HEK293 (cell line): ENCODE measurements around the gene PPFIA1.

ENCODE experiments used
- CTCF ChIA-PET: fragments of 350-600 bp; formaldehyde crosslinking; extraction: SDS; loops from one replicate; lab custom pipeline; 2021; ENCODE audit warnings: antibody characterized with exemption; lab: Yijun Ruan, JAX
- POLR2A ChIA-PET: fragments of 300-600 bp; formaldehyde crosslinking; extraction: SDS; loops from one replicate; lab custom pipeline; 2020; ENCODE audit warnings: antibody characterized with exemption, inconsistent platforms; lab: Yijun Ruan, JAX
- H3K27ac ChIP-seq: fragments of 200-500 bp; sonication (Bioruptor generic); 2 replicates; pipeline ENCODE4 v1.5.1; 2014; ENCODE audit warnings: low read depth, low read length, control low read depth, inconsistent platforms; ENCODE audit errors: extremely low read depth
- H3K36me3 ChIP-seq, 2 experiments: fragments of 200-500 bp in 1 of 2; sonication (Bioruptor generic) in 1 of 2; 1 replicate in 1 of 2; 2 replicates in 1 of 2; pipeline ENCODE4 v1.5.1; 2014 to 2017; ENCODE audit warnings: inconsistent platforms in 2 of 2, low read length in 2 of 2; ENCODE audit not compliant: control insufficient read depth in 2 of 2, insufficient read depth in 1 of 2
- H3K4me1 ChIP-seq: fragments of 200-500 bp; sonication (Bioruptor generic); 2 replicates; pipeline ENCODE4 v1.5.1; 2014; ENCODE audit warnings: mild to moderate bottlenecking, low read length, inconsistent platforms; ENCODE audit not compliant: control insufficient read depth, insufficient read depth
- H3K4me3 ChIP-seq: 2 replicates; pipeline ENCODE4 v1.5.1; 2011; ENCODE audit warnings: low read depth, mild to moderate bottlenecking, control low read depth, low read length, moderate library complexity
- H3K9me3 ChIP-seq: fragments of 200-500 bp; sonication (Bioruptor generic); 2 replicates; pipeline ENCODE4 v1.5.1; 2014; ENCODE audit warnings: low read depth, low read length, inconsistent platforms; ENCODE audit not compliant: control insufficient read depth, insufficient read depth
- AEBP2 ChIP-seq: fragments of 450-650 bp; formaldehyde crosslinking; IDR thresholded peaks from 2 replicates; pipeline ENCODE4 v1.5.1; 2016; ENCODE audit warnings: missing biosample characterization, missing genetic modification characterization, borderline replicate concordance
- GLIS2 ChIP-seq: fragments of 450-650 bp; formaldehyde crosslinking; IDR thresholded peaks from 2 replicates; pipeline ENCODE4 v1.5.1; 2016; ENCODE audit warnings: missing biosample characterization, missing genetic modification characterization
- KLF9 ChIP-seq: fragments of 450-650 bp; formaldehyde crosslinking; IDR thresholded peaks from 2 replicates; pipeline ENCODE4 v1.5.1; 2016; ENCODE audit warnings: missing biosample characterization, missing genetic modification characterization, low read depth
- MEIS1 ChIP-seq: sonication (generic); formaldehyde crosslinking; IDR thresholded peaks from 2 replicates; pipeline ENCODE4 v1.8.1; 2022; ENCODE audit warnings: missing genetic modification reagents, mild to moderate bottlenecking, borderline replicate concordance
- PRDM1 ChIP-seq: fragments of 450-650 bp; formaldehyde crosslinking; IDR thresholded peaks from 2 replicates; pipeline ENCODE4; 2016; ENCODE audit warnings: missing biosample characterization, missing genetic modification characterization
- SETDB1 ChIP-seq: IDR thresholded peaks from one replicate; pipeline ENCODE4 v1.6.1; 2017; ENCODE audit warnings: mild to moderate bottlenecking, low read length, moderate library complexity, mixed read lengths; ENCODE audit not compliant: insufficient read length
- ZBTB11 ChIP-seq: fragments of 450-650 bp; formaldehyde crosslinking; conservative IDR thresholded peaks from 2 replicates; pipeline ENCODE4 v1.5.1; 2016; ENCODE audit warnings: low read depth, missing biosample characterization, missing genetic modification characterization
- ZBTB20 ChIP-seq: fragments of 450-650 bp; formaldehyde crosslinking; IDR thresholded peaks from 2 replicates; pipeline ENCODE4 v1.5.1; 2016; ENCODE audit warnings: missing biosample characterization, missing genetic modification characterization
- ZBTB7A ChIP-seq: fragments of 450-650 bp; formaldehyde crosslinking; IDR thresholded peaks from 2 replicates; pipeline ENCODE4 v1.5.1; 2016; ENCODE audit warnings: low read depth, missing biosample characterization, missing genetic modification characterization
- ZNF16 ChIP-seq: fragments of 450-650 bp; formaldehyde crosslinking; IDR thresholded peaks from 2 replicates; pipeline ENCODE4 v1.5.1; 2016; ENCODE audit warnings: low read depth, missing biosample characterization, missing genetic modification characterization
- ZNF174 ChIP-seq: fragments of 450-650 bp; formaldehyde crosslinking; IDR thresholded peaks from 2 replicates; pipeline ENCODE4 v1.5.0; 2017; ENCODE audit warnings: missing biosample characterization, mild to moderate bottlenecking, missing genetic modification characterization
- ZNF239 ChIP-seq: fragments of 450-650 bp; formaldehyde crosslinking; IDR thresholded peaks from 2 replicates; pipeline ENCODE4 v1.5.1; 2016; ENCODE audit warnings: missing biosample characterization, missing genetic modification characterization
- ZNF280D ChIP-seq: fragments of 450-650 bp; formaldehyde crosslinking; IDR thresholded peaks from 2 replicates; pipeline ENCODE4 v1.5.1; 2016; ENCODE audit warnings: missing biosample characterization, missing genetic modification characterization
- ZNF513 ChIP-seq: fragments of 450-650 bp; IDR thresholded peaks from 2 replicates; pipeline ENCODE4 v1.5.1; 2018; ENCODE audit warnings: missing biosample characterization, missing genetic modification characterization
- ZNF560 ChIP-seq: fragments of 450-650 bp; formaldehyde crosslinking; IDR thresholded peaks from 2 replicates; pipeline ENCODE4 v1.5.1; 2017; ENCODE audit warnings: missing biosample characterization, missing genetic modification characterization, borderline replicate concordance
- ZNF580 ChIP-seq: fragments of 450-650 bp; formaldehyde crosslinking; IDR thresholded peaks from 2 replicates; pipeline ENCODE4 v1.5.1; 2016; ENCODE audit warnings: missing biosample characterization, missing genetic modification characterization
- ZNF664 ChIP-seq: fragments of 450-650 bp; formaldehyde crosslinking; IDR thresholded peaks from 2 replicates; pipeline ENCODE4 v1.5.1; 2016; ENCODE audit warnings: missing biosample characterization, missing genetic modification characterization
- ZNF830 ChIP-seq: fragments of 450-650 bp; IDR thresholded peaks from 2 replicates; pipeline ENCODE4 v1.5.0; 2018; ENCODE audit warnings: missing biosample characterization, missing genetic modification characterization, low read depth, mild to moderate bottlenecking, moderate library complexity
- ZSCAN18 ChIP-seq: fragments of 450-650 bp; formaldehyde crosslinking; IDR thresholded peaks from 2 replicates; pipeline ENCODE4 v1.5.1; 2016; ENCODE audit warnings: missing biosample characterization, missing genetic modification characterization

PPFIA1 gene

GRCh38 chr11:70233034-70233433 lies 37.5 kb upstream of the PPFIA1 start:
- Histone ChIP-seq H3K4me3 (no peak overlapping the region), H3K9me3 (no peaks in the 10 kb centered on the region), H3K4me1 (no peaks in the 10 kb centered on the region), H3K36me3 (no peaks in the 10 kb centered on the region), H3K27ac (no peak overlapping the region)
- 0 out of 2 replicates have a peak, but pooled peaks have one; percentile 49 for TF ChIP-seq ZNF580 (tag by site-specific recombination)
- peak; percentile 63 for TF ChIP-seq SETDB1
- TF ChIP-seq GLIS2 (tag by site-specific recombination) = no peak
- 0 out of 2 replicates have a peak, but pooled peaks have one; percentile 20 for TF ChIP-seq ZNF280D
- POLR2A ChIA-PET = no interaction called here
- CTCF ChIA-PET = interaction anchor here (0.6 kb wide), 1 partner anchor 160 kb away, joined by 3 read pairs; no protein-coding TSS in a partner anchor

GRCh38 chr11:70233511-70233934 lies 37.0 kb upstream of the PPFIA1 start:
- H3K27ac ChIP-seq = no peak overlapping the region
- POLR2A ChIA-PET = no interaction called here

GRCh38 chr11:70233962-70234361 lies 36.5 kb upstream of the PPFIA1 start:
- no peak overlapping the region for H3K4me3 ChIP-seq
- ChIA-PET POLR2A (no interaction called here), CTCF (interaction anchor here (0.6 kb wide), 2 partner anchors 15 to 186 kb away, joined by 3 read pairs; no protein-coding TSS in a partner anchor)
- H3K4me1 ChIP-seq = no peaks in the 10 kb centered on the region
- no peaks in the 10 kb centered on the region for H3K9me3 ChIP-seq
- no peaks in the 10 kb centered on the region for H3K36me3 ChIP-seq
- H3K27ac ChIP-seq = no peak overlapping the region
- TF ChIP-seq ZSCAN18 (tag by site-specific recombination) (no peak), ZBTB11 (tag by site-specific recombination) (no peak), AEBP2 (no peak), ZBTB20 (tag by site-specific recombination) (no peak), MEIS1 (CRISPR knock-in tag) (no peak), ZNF239 (tag by site-specific recombination) (no peak), ZNF16 (tag by site-specific recombination) (no peak), ZNF664 (tag by site-specific recombination) (no peak), ZNF513 (no peak), ZNF830 (tag by site-specific recombination) (no peak), ZNF560 (tag by site-specific recombination) (no peak), ZNF174 (tag by site-specific recombination) (no peak), ZBTB7A (tag by site-specific recombination) (no peak), KLF9 (tag by site-specific recombination) (no peak)

More at GRCh38 chr11:70233511-70233934, 37.0 kb upstream of the PPFIA1 start:
- Histone ChIP-seq H3K4me1 (no peaks in the 10 kb centered on the region), H3K4me3 (no peak overlapping the region)
- CTCF ChIA-PET = interaction anchor here (0.6 kb wide), 1 partner anchor 186 kb away, joined by 3 read pairs; no protein-coding TSS in a partner anchor
- peak; percentile 33; the same call in 1 of the 2 replicates for TF ChIP-seq PRDM1 (tag by site-specific recombination)
- TF ChIP-seq ZBTB20 (tag by site-specific recombination) = no peak
- TF ChIP-seq, all 188 proteins: peak for 1
- no peaks in the 10 kb centered on the region for H3K36me3 ChIP-seq
- H3K9me3 ChIP-seq = no peaks in the 10 kb centered on the region
